Right cardiac atrium (tissue), 5 donors: ENCODE measurements around the gene MAPK11. TPM values are rescaled to one million over a fixed set of nuclear protein-coding genes. Genes with fewer than 3 reads are reported as not detected.
"Not testable (repeated sequence)": the region's sequence is repeated elsewhere in the genome, so short reads cannot be mapped to it uniquely, and the experiment has no call there.

Source experiments
- ATAC-seq, 2 donors: fragments of 200-7000 bp; cut with Tn5 transposase; one replicate each; pipeline versions ENCODE4 v1.8.0 to v1.9.1; 2020; ENCODE audit warnings: moderate library complexity in 2 of 2, mild to moderate bottlenecking in 1 of 2
- DNase-seq, 3 donors: peaks; one replicate each; pipeline ENCODE4 v3.0.0-alpha.2; 2020
- H3K27ac ChIP-seq: one replicate; pipeline ENCODE4 v1.5.1; 2013; ENCODE audit warnings: mild to moderate bottlenecking, low read length, control low read depth, moderate library complexity
- H3K27me3 ChIP-seq: one replicate; pipeline ENCODE4 v1.6.1; 2013; ENCODE audit not compliant: control insufficient read depth, insufficient read depth
- H3K4me1 ChIP-seq: one replicate; pipeline ENCODE4 v1.6.1; 2013; ENCODE audit warnings: low read length; ENCODE audit not compliant: control insufficient read depth, insufficient read depth
- H3K4me3 ChIP-seq: one replicate; pipeline ENCODE4 v1.5.1; 2013; ENCODE audit warnings: low read length, control low read depth
- H3K9me3 ChIP-seq: one replicate; pipeline ENCODE4 v1.6.1; 2013; ENCODE audit warnings: low read length; ENCODE audit not compliant: control insufficient read depth
- WGBS: extraction: QIAGEN DNeasy Blood & Tissue Kit; methylation state at CpG from one replicate; pipeline ENCODE4 v1.1.7; 2013; 5-methylcytosine and 5-hydroxymethylcytosine counted together
- intact Hi-C, 4 donors: fragments of 100-400 bp; cut with DNase I; formaldehyde crosslinking; loops; one replicate each; pipeline versions ENCODE4 v1.11.0 to v1.14.0; 2022 to 2023
- polyA plus RNA-seq: library from polyadenylated mRNA; stranded (reverse); fragments of 200-250 nt; gene quantifications from one replicate; pipeline ENCODE4 v1.2.3, GENCODE V29; 2013
- total RNA-seq, 4 donors: library from RNA; stranded (reverse); fragmentation: NEBNext Ultra II Directional; extraction: Animal tissue kit (Norgen Biotek cat#: 25700); gene quantifications; one replicate each; pipeline ENCODE4 v1.2.1, GENCODE V29; 2021
- donor health status: healthy with polysubstance abuse.
- donor health status: DM: no; HTN: yes; CAD: no.
- donor health status: DM: no; HTN: no; CAD: no.
- donor health status: DM: no; HTN: yes; CAD: no; lungs with severe emphysema.
- donor health status: DM: yes; HTN: yes; CAD: no.

Gene MAPK11
- total and polyA plus RNA-seq, 5 donors, result 6.4 to 8.8 (median 7.5) TPM

DNA sequence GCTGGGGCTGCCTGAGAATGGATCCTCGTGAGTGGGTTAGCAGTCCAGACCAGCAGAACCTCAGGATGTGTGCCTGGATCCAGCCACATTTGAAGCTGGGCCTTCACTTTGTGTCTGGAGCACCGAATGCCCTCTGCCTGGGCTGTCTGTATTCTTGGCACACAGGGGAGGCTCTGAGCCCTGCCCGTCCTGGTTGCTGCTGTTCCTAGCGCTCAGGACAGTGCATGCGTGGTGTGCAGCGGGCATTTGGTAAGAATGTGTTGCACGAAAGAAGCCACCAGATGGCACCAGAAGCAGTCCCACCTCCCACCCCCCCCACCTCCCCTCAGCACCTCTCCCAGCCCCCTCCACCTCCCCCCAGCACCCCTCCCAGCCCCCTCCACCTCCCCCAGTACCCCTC, 4.1 kb upstream of the MAPK11 start:
- H3K4me3 ChIP-seq, result no peak overlapping the region
- H3K27me3 ChIP-seq, result no peaks in the 10 kb centered on the region
- no peak overlapping the region for H3K27ac ChIP-seq
- DNase-seq (peak in 2 of 3 donors; percentile 54 to 84), ATAC-seq (peak; percentile 9 to 15)
- 25% methylated on average over 7 of the region's 7 CpGs for WGBS
- H3K9me3 ChIP-seq, result no peaks in the 10 kb centered on the region
- intact Hi-C loops, result loop anchor here in 1 of 4 donors (5.0 kb wide), 2 partner anchors 53 to 68 kb away; partner anchors contain the start of genes DENND6B and PPP6R2
- H3K4me1 ChIP-seq, result no peaks in the 10 kb centered on the region

DNA sequence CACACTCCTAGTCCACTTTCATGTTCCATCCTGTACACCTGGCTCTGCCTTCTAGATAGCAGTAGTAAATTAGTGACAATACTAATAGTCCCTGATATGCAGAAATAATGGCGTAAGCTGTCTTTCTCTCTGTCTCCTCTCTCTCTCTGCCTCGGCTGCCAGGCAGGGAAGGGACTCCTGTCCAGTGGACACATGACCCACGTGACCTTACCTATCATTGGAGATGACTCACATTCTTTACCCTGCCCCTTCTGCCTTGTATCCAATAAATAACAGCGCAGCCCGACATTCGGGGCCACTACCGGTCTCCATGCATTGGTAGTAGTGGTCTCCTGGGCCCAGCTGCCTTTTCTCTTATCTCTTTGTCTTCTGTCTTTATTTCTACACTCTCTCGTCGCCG, 3.6 kb upstream of the MAPK11 start:
- H3K9me3 ChIP-seq, H3K4me1 ChIP-seq, ATAC-seq, H3K27ac ChIP-seq, DNase-seq, H3K27me3 ChIP-seq, H3K4me3 ChIP-seq: not testable (repeated sequence)
- 79% methylated on average over 10 of the region's 10 CpGs for WGBS
- intact Hi-C loops, result loop anchor here in 1 of 4 donors (5.0 kb wide), 2 partner anchors 54 to 69 kb away; partner anchors contain the start of genes DENND6B and PPP6R2

DNA sequence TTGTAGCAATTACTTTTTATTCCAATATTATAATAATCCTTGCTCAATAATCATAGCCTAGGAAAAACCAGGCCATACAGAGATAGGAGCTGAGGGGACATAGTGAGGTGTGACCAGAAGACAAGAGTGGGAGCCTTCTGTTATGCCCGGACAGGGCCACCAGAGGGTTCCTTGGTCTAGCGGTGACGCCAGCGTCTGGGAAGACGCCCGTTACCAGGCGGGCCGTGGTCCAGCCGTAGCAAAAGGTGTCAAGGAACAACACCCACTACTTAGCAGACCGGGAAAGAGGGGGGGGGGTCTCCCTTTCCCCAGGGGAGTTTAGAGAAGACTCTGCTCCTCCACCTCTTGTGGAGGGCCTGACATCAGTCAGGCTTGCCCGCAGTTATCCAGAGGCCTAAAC, 3.2 kb upstream of the MAPK11 start:
- H3K4me3 ChIP-seq, DNase-seq, H3K9me3 ChIP-seq, H3K27ac ChIP-seq, ATAC-seq, H3K4me1 ChIP-seq, H3K27me3 ChIP-seq: not testable (repeated sequence)
- WGBS, result 44% methylated on average over 11 of the region's 11 CpGs
- intact Hi-C loops, result loop anchor here in 1 of 4 donors (5.0 kb wide), 2 partner anchors 54 to 69 kb away; partner anchors contain the start of genes DENND6B and PPP6R2

DNA sequence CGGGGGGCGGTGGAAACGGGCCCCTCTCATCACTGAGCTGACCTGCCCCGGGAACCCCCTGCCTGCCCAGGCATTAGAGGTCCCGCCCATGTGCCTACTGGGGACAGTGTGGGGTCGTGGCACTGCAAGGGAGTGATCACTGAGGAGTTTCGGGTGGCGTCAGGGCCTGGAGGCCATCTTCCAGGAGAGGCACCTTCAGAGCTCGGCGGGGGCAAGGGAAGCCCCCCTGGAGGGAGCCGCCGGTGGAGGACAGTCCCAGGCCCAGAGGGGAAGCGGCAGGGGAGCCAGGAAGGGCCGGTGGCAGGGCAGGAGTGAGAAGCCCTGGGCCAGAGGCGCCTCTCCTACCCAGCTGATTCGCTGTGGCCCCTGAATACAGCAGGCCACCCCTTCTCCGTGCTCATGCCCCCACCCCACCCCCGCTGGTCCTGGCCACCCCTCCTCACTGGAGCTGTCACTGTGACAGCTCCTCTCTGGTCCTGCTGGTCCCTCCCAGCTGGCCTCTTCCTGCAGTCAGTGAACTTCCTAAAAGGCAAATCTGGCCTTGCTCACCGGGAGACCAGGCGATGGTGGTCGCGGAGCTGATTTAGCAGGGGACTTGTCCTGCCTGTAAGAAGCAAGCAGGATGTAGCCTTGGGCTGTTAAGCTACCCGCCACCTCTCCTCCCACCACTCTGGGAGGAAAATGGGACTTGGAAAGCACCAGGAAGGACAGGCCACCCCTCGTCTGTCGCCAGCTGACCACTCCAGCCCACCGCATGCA, 2.0 kb upstream of the MAPK11 start:
- no peak overlapping the region for H3K27ac ChIP-seq
- H3K4me3 ChIP-seq, result no peak overlapping the region
- intact Hi-C loops, result loop anchor here in 1 of 4 donors (5.0 kb wide), 2 partner anchors 55 to 70 kb away; partner anchors contain the start of genes DENND6B and PPP6R2
- H3K4me1 ChIP-seq, result no peaks in the 10 kb centered on the region
- ATAC-seq (no peak), DNase-seq (no peak)
- 39% methylated on average over 26 of the region's 26 CpGs for WGBS
- H3K9me3 ChIP-seq, result no peaks in the 10 kb centered on the region
- no peaks in the 10 kb centered on the region for H3K27me3 ChIP-seq

DNA sequence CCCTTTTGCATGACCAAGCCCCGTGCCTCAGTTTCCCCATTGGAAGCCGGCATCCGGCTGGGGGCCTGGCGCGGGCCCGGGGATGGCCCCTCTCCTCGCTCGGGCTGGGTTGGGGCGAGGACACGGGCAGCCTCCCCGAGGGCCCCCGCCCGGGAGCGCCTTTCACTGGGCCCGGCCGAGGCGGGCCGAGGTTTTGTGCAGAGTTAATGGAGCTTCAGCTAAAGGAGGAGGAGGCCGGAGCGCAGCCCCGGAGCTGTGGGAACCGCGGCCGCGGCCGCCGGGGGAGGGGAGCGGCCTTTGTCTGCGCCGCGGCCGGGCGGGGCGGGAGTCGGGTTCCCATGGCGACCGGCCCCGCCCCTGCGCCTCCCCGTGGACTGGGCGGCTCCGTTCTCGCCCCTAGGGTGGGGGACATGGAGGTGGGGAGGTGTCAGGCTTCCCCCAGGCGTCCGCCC, 1.4 kb upstream of the MAPK11 start:
- Histone ChIP-seq H3K4me1 (no peaks in the 10 kb centered on the region), H3K27me3 (no peaks in the 10 kb centered on the region), H3K27ac (no peak overlapping the region), H3K4me3 (peak overlapping the region; percentile 39), H3K9me3 (no peaks in the 10 kb centered on the region)
- ATAC-seq, result peak; percentile 38 to 54
- intact Hi-C loops, result loop anchor here in 1 of 4 donors (5.0 kb wide), 2 partner anchors 56 to 71 kb away; partner anchors contain the start of genes DENND6B and PPP6R2
- WGBS, result 1% methylated on average over 45 of the region's 45 CpGs
- DNase-seq, result peak; percentile 78 to 90 (median 89)

DNA sequence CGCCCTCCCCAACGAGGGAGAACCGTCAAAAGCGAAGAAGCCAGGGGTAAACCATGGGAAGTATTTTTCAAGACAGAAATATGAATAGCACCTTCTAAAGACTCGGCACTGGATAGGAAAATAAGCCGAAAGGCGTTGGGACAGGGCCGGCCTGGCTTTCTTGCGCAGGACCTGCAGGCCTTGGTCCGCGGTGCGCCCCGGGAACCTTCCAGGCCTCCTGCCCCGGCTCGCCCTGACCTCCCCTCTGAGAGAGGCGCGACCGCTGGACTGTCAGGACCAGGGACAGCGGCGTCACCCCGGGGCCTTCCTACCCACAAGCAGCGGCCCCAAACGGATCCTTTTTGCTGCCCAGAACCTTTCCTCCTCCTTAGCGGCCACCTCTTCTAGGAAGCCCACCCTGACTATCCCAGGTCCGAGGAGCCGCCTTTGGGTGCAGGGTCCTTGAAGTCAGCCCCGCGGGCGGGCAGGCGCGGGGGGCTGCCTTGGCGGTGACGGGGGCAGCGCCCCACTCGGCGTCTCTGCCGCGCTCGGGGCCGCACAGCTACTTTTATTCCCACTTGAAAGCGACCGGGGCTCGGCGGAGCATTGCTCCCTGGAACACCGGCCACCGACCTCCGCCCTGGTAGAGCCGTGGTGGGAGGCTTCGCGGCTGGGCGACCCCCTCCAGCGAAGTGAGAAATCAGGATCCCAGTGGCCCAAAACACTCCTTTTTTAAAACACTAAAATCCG, 650 bp upstream of the MAPK11 start:
- Histone ChIP-seq H3K4me1 (no peaks in the 10 kb centered on the region), H3K27me3 (no peaks in the 10 kb centered on the region), H3K27ac (peak overlapping the region; percentile 0), H3K9me3 (no peaks in the 10 kb centered on the region), H3K4me3 (peak overlapping the region; percentile 79)
- ATAC-seq (peak; percentile 49 to 53), DNase-seq (peak; percentile 79 to 92 (median 89))
- intact Hi-C loops, result loop anchor here in 1 of 4 donors (5.0 kb wide), 2 partner anchors 56 to 71 kb away; partner anchors contain the start of genes DENND6B and PPP6R2
- 1% methylated on average over 53 of the region's 53 CpGs for WGBS

DNA sequence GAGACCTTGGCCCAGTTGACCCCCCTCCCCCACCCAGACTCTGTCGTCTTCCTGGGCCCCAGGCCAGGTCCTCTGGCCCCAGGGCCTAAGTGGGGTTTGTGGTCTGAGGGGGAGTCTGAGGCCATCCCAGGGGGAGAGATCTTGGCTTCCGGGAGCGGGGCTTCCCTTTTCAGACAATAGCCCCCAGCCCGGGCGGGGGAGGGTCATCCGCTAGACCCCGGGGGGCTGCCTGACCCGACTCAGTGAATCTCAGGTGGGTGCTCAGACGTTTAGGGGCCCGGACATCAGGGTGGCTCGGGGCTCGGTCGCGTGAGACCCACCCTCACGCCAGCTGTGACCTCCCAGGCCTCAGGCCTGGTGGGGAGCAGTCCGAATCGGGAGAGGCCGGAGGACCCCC, 609 bp downstream of the MAPK11 start:
- no peak for DNase-seq
- no peaks in the 10 kb centered on the region for H3K27me3 ChIP-seq
- ATAC-seq, result no peak
- 20% methylated on average over 18 of the region's 18 CpGs for whole genome bisulfite sequencing
- H3K27ac ChIP-seq, result no peak overlapping the region
- peak overlapping the region; percentile 79 for H3K4me3 ChIP-seq
- H3K4me1 ChIP-seq, result no peaks in the 10 kb centered on the region
- intact Hi-C loops, result no loop called here
- no peaks in the 10 kb centered on the region for H3K9me3 ChIP-seq

DNA sequence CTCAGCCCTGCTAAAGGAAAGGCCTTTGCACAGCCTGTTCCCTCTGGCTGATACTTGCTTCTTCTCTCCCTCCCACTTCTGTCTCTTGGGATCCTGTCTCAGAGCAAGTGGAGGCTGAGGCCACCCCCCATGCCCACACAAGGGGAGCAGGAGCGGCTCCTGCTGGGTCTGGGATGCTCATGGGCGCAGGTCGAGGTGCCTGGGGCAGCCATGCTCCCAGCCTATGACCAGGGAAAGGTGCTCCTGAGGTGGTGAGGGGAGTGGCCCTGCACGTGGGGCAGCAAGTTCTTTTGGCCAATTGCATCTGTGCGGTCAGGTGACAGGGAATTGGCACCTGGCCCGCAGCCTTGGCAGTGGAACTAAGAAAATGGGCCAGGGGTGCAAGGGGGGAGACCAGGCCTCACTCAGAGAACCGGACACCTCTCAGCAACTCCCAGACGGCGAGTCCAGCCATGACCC, 1.5 kb downstream of the MAPK11 start:
- Histone ChIP-seq H3K27ac (no peak overlapping the region), H3K27me3 (no peaks in the 10 kb centered on the region), H3K4me1 (no peaks in the 10 kb centered on the region), H3K9me3 (no peaks in the 10 kb centered on the region), H3K4me3 (no peak overlapping the region)
- ATAC-seq, result no peak
- intact Hi-C loops, result no loop called here
- 44% methylated on average over 9 of the region's 9 CpGs for WGBS
- DNase-seq, result no peak

DNA sequence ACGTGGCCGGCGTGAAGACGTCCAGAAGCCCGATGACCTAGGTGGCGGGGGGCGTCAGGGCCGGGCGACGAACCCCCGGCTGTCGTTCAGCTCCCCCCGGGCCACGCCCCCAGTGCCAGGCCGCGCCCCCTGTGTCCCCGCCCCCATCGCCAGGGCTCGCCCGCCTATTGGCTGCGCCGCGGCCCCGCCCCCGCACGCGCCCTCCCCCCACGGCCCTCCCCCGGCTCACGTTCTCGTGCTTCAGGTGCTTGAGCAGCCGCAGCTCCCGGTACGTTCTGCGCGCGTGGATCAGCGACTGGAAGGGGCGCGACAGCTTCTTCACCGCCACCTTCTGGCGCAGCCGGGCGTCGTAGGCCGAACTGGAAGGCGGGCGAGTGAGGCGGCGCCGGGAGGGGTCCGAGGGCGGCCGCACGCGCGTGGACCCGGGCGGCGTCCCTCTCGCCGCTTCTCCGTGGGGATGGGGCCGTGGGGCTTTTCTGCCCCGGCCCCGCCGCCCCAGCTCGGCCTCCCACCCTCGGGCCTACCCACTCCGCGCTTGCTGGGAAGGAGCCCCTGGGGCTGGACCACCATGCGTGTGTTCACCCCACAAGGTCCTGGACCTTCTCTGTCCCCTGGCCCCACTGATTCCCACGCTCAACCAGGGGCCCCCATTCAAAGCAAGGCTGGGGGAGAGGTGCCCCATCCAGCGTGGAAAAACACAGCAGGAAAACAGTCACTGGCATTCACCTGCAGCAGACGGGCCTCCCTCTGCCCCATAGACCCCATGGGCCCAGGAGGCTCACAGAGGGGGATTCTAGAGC, 2.4 kb downstream of the MAPK11 start:
- Histone ChIP-seq H3K4me3 (peak overlapping the region; percentile 8), H3K4me1 (no peaks in the 10 kb centered on the region), H3K9me3 (no peaks in the 10 kb centered on the region), H3K27me3 (no peaks in the 10 kb centered on the region), H3K27ac (no peak overlapping the region)
- WGBS, result 19% methylated on average over 75 of the region's 75 CpGs
- ATAC-seq (peak; percentile 49 to 63), DNase-seq (peak; percentile 74 to 91 (median 86))
- intact Hi-C loops, result no loop called here

DNA sequence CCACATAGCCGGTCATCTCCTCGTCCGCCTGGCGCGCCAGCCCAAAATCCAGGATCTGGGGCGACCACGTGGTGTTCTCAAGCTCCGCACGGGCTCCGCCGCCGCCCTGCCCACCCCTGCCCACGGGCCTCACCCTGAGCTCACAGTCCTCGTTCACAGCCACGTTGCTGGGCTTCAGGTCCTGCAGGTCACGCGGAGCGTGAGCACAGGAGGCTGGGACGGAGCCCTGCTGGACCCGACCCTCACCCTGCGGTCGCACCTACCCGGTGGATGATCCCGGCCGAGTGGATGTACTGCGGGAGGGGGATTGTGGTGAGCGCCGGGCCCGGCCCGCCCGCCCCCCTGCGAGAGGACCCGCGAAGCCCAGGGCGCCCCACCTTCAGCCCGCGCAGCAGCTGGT, 3.2 kb downstream of the MAPK11 start:
- Histone ChIP-seq H3K4me3 (no peak overlapping the region), H3K4me1 (no peaks in the 10 kb centered on the region), H3K27ac (no peak overlapping the region), H3K9me3 (no peaks in the 10 kb centered on the region), H3K27me3 (no peaks in the 10 kb centered on the region)
- ATAC-seq (no peak), DNase-seq (no peak)
- 58% methylated on average over 37 of the region's 37 CpGs for WGBS
- intact Hi-C loops, result no loop called here
